Heart right ventricle (tissue), 16 donors: ENCODE results near the gene MC5R. TPM values are rescaled to one million over a fixed set of nuclear protein-coding genes. Genes with fewer than 3 reads are reported as not detected.

Experiments used
- ATAC-seq, 8 donors: fragments of 200-7000 bp; cut with Tn5 transposase; one replicate each; pipeline ENCODE4 v1.9.1; 2020; ENCODE audit warnings: mild to moderate bottlenecking in 8 of 8, moderate library complexity in 8 of 8, moderate number of reproducible peaks in 1 of 8
- DNase-seq, 2 donors: peaks; one replicate each; pipeline ENCODE4 v3.0.0-alpha.2; 2020
- H3K27ac ChIP-seq, 10 donors: fragments of 200-600 bp; sonication (generic) in 2 of 10; one replicate each; pipeline versions ENCODE4 v1.5.0 to v1.8.0; 2020 to 2022; ENCODE audit warnings: mild to moderate bottlenecking in 3 of 10
- H3K27me3 ChIP-seq, 7 donors: fragments of 200-600 bp; one replicate each; pipeline ENCODE4 v1.8.0; 2021 to 2022; ENCODE audit warnings: mild to moderate bottlenecking in 2 of 7
- H3K36me3 ChIP-seq, 9 donors: fragments of 200-600 bp; sonication (generic) in 1 of 9; one replicate each; pipeline versions ENCODE4 v1.5.0 to v1.8.0; 2020 to 2022; ENCODE audit warnings: mild to moderate bottlenecking in 2 of 9
- H3K4me1 ChIP-seq, 9 donors: fragments of 200-600 bp; sonication (generic) in 1 of 9; one replicate each; pipeline versions ENCODE4 v1.5.0 to v1.8.0; 2020 to 2022; ENCODE audit warnings: mild to moderate bottlenecking in 4 of 9
- H3K4me3 ChIP-seq, 10 donors: fragments of 200-600 bp; sonication (generic) in 2 of 10; one replicate each; pipeline versions ENCODE4 v1.5.0 to v1.8.0; 2020 to 2022; ENCODE audit warnings: mild to moderate bottlenecking in 7 of 10, moderate library complexity in 2 of 10
- H3K9me3 ChIP-seq, 11 donors: fragments of 200-600 bp in 10 of 11; sonication (generic) in 2 of 11; one replicate each; pipeline versions ENCODE4 v1.5.0 to v1.8.0; 2013 to 2022; ENCODE audit warnings: mild to moderate bottlenecking in 2 of 11, control low read depth in 1 of 11, moderate library complexity in 1 of 11
- WGBS, 2 donors: extraction: QIAGEN DNeasy Blood & Tissue Kit; methylation state at CpG; one replicate each; pipeline ENCODE4 v1.1.7; 2013; ENCODE audit warnings: inconsistent platforms in 1 of 2; 5-methylcytosine and 5-hydroxymethylcytosine counted together
- intact Hi-C, 10 donors: fragments of 100-400 bp; cut with DNase I; formaldehyde crosslinking; loops; one replicate each; pipeline versions ENCODE4 v1.11.1 to v1.14.2; 2022
- polyA plus RNA-seq, 2 donors: library from polyadenylated mRNA; stranded (reverse); fragments of 200-250 nt; gene quantifications; one replicate each; pipeline ENCODE4 v1.2.3, GENCODE V29; 2013
- total RNA-seq, 10 donors: library from RNA; stranded (reverse); fragmentation: NEBNext Ultra II Directional in 3 of 10; extraction: Animal tissue kit (Norgen Biotek cat#: 25700) in 3 of 10; gene quantifications; one replicate each; pipeline versions ENCODE4 v1.2.1 to v1.2.4, GENCODE V29; 2021 to 2023
- TF ChIP-seq, protein P1 (sequence below), 9 donors: fragments of 200-600 bp; sonication (generic) in 2 of 9; IDR thresholded peaks; one replicate each; pipeline versions ENCODE4 v1.5.0 to v1.8.0; 2021 to 2022; ENCODE audit warnings: antibody characterized with exemption in 9 of 9, mild to moderate bottlenecking in 5 of 9, moderate library complexity in 1 of 9
- donor health status: Arrhythmogenic right ventricular cardiomyopathy.
- donor health status: ischemic (EF 13 %, LVEDD 7.1; RV severe dilation, severe dysfunction).
- donor health status: healthy with polysubstance abuse.
- donor health status: DM: no; HTN: yes; CAD: no.
- donor health status: DM: no; HTN: no; CAD: no.
- donor health status: ischemic (EF 25% LVEDD 6.9; RV normal size, moderate dysfunction).
- donor health status: ischemic (EF 25% LVEDD 5.7; RV mildly dilated, moderate dysfunction).
- donor health status: healthy.
- donor health status: DM: yes; HTN: yes; CAD: no.
- donor health status: Ischemic cardiomyopathy.
- donor health status: ischemic (EF 35%, LVEDD 5.7; RV mildly dilated, moderate dysfunction).
- donor health status: nonischemic (EF 11% LVEDD 7.7; RV severe dilation, severe dysfunction).
- donor health status: DM: yes; HTN: yes; CAD: no.
- donor health status: PGD.
- donor health status: ischemic (EF 29% LVEDD 5.4; RV normal size, mild dysfunction).
- donor health status: nonischemic (EF 23%, LVEDD 6.1; RV moderate dilation, normal function).

The MC5R gene
- total and polyA plus RNA-seq, 12 donors: not detected

DNA sequence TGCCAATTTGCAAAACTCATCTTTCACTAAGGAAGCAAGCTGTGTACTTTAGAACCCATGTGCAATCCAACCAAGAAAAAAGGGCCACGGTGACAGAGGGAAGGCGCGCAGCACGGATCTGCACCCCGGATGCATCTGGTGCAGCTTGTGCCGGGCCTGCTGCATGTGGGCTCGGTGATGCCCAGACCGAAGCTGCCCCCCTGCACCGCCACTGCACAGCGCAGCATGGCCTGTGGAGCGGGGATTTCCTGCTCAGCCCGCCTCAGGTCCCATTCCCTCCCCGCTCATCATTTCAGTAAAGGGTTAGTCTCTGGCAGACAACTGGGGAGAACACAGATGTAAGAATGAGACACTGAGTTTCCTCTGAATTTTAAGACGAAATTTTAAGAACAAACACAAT, 48.4 kb downstream of the MC5R start:
- H3K4me3 ChIP-seq: no peak overlapping the region
- no peaks in the 10 kb centered on the region for H3K9me3 ChIP-seq
- no peak for DNase-seq
- ATAC-seq: no peak
- peaks cover 0 to 4% (median 0%) of the 10 kb centered on the region in 9 donors for H3K4me1 ChIP-seq
- H3K27ac ChIP-seq: no peak overlapping the region
- 88 to 89% methylated on average over 14 of the region's 14 CpGs for WGBS, 2 donors
- intact Hi-C loops: no loop called here
- no peaks in the 10 kb centered on the region for H3K36me3 ChIP-seq
- H3K27me3 ChIP-seq: peaks cover 0 to 72% (median 59%) of the 10 kb centered on the region in 7 donors
- TF ChIP-seq, protein P1, sequence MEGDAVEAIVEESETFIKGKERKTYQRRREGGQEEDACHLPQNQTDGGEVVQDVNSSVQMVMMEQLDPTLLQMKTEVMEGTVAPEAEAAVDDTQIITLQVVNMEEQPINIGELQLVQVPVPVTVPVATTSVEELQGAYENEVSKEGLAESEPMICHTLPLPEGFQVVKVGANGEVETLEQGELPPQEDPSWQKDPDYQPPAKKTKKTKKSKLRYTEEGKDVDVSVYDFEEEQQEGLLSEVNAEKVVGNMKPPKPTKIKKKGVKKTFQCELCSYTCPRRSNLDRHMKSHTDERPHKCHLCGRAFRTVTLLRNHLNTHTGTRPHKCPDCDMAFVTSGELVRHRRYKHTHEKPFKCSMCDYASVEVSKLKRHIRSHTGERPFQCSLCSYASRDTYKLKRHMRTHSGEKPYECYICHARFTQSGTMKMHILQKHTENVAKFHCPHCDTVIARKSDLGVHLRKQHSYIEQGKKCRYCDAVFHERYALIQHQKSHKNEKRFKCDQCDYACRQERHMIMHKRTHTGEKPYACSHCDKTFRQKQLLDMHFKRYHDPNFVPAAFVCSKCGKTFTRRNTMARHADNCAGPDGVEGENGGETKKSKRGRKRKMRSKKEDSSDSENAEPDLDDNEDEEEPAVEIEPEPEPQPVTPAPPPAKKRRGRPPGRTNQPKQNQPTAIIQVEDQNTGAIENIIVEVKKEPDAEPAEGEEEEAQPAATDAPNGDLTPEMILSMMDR (IDR thresholded peaks at IDR 0.05): no peak

DNA sequence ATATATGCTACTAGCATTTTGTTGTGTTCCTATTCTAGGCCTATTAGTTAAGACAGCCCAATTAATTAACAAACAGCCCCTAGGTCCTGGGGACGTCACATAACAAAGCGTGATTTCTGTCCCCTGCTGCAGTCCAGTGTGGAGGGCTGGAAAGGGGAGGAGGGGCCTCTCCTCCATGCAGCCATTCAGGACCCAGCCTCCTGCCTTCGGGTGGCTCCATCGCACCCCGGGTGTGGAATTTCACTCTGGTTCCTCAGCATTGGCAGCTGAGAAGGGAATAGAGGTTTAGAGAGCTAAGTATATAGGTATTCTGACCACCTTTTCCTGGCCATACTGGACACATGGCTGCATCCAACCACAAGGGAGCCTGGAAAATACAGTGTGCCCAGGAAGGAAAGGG, 49.0 kb downstream of the MC5R start:
- no peak overlapping the region for H3K27ac ChIP-seq
- H3K36me3 ChIP-seq: no peaks in the 10 kb centered on the region
- H3K4me3 ChIP-seq: no peak overlapping the region
- no peak for ATAC-seq
- TF ChIP-seq, protein P1 (IDR thresholded peaks at IDR 0.05): no peak
- no peaks in the 10 kb centered on the region for H3K9me3 ChIP-seq
- no peak for DNase-seq
- H3K4me1 ChIP-seq: peaks cover 0 to 4% (median 0%) of the 10 kb centered on the region in 9 donors
- intact Hi-C loops: no loop called here
- WGBS, 2 donors: 52 to 55% methylated on average over 5 of the region's 5 CpGs
- H3K27me3 ChIP-seq: peaks cover 0 to 70% (median 54%) of the 10 kb centered on the region in 7 donors

DNA sequence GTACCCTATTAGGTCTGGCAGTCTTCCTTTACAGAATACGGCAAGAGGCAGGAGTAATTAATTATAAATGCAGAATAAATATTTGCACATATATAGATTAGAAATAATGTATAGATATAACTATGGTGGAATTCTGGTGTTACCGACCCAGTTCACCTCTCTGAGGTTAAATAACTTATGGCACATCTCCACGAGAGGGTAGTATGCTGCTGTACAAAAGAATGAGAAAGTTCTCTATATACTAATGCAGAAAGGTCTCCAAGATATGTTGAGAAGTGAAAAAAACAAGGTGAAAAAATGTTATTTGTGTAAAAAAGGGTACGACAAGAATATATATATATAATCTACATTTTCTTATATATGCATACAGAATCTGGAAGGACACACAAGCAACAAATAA, 50.6 kb downstream of the MC5R start:
- H3K27me3 ChIP-seq: peaks cover 0 to 58% (median 38%) of the 10 kb centered on the region in 7 donors

More for the DNA sequence above, 50.6 kb downstream of the MC5R start:
- 78 to 84% methylated on average over 4 of the region's 4 CpGs for WGBS, 2 donors
- H3K4me1 ChIP-seq: no peaks in the 10 kb centered on the region
- no peak overlapping the region for H3K27ac ChIP-seq
- TF ChIP-seq, protein P1 (IDR thresholded peaks at IDR 0.05): no peak
- no peak overlapping the region for H3K4me3 ChIP-seq
- H3K9me3 ChIP-seq: no peaks in the 10 kb centered on the region
- ATAC-seq (no peak), DNase-seq (no peak)
- no peaks in the 10 kb centered on the region for H3K36me3 ChIP-seq
- intact Hi-C loops: no loop called here

Other genes starting within 250 kb of the MC5R start
- gene FAM210A, start 97.6 kb upstream of the MC5R start, total RNA-seq: 10 to 100 TPM; 41.6 to 84.8 (median 58.2) TPM
- 10 to 100 TPM; 11.6 to 15.4 TPM for gene FAM210A, start 97.6 kb upstream of the MC5R start, polyA plus RNA-seq
- 10 to 100 TPM; 21.1 to 37.0 (median 34.2) TPM for gene RNMT, start 97.5 kb upstream of the MC5R start, total RNA-seq
- gene RNMT, start 97.5 kb upstream of the MC5R start, polyA plus RNA-seq: 10 to 100 TPM; 12.4 to 18.2 TPM
- not detected for gene MC2R, start 91.4 kb downstream of the MC5R start, total RNA-seq
- under 1 TPM in 1 of 2 donors, not detected in 1; under 0.01 TPM for gene MC2R, start 91.4 kb downstream of the MC5R start, polyA plus RNA-seq